IPS-11a (cell line): ENCODE measurements around the gene KLHL11.
"Not testable (repeated sequence)": the region's sequence is repeated elsewhere in the genome, so short reads cannot be mapped to it uniquely, and the experiment has no call there.

ENCODE experiments used
- H3K4me3 ChIP-seq: one replicate; pipeline ENCODE4 v1.5.1; 2013; ENCODE audit warnings: low read depth, low read length, control low read depth

The KLHL11 gene

GRCh38 chr17:41837761-41838538 lies 27.3 kb downstream of the KLHL11 start, which contains the start of gene KLHL10:
KLHL10 (plus strand) TSS chr17:41837825; CDS start chr17:41837933, 108 bp downstream.
- no peak within 1 kb of the TSS for H3K4me3 ChIP-seq

GRCh38 chr17:41836550-41837196 lies 28.6 kb downstream of the KLHL11 start:
- H3K4me3 ChIP-seq = no peak overlapping the region

- peak within 1 kb of the TSS; percentile 56 for H3K4me3 ChIP-seq
These were observed 29.2 kb downstream of the KLHL11 start, which contains the start of gene NT5C3B for GRCh38 chr17:41835800-41836549. NT5C3B (minus strand) TSS chr17:41836232; CDS start chr17:41836193, 39 bp downstream.

GRCh38 chr17:41835214-41835799 lies 29.9 kb downstream of the KLHL11 start:
- H3K4me3 ChIP-seq = peak overlapping the region; percentile 56

GRCh38 chr17:41829961-41830360 lies 35.3 kb downstream of the KLHL11 start:
- not testable (repeated sequence) for H3K4me3 ChIP-seq

GRCh38 chr17:41825175-41825845 lies 39.9 kb downstream of the KLHL11 start:
- no peak overlapping the region for H3K4me3 ChIP-seq

- no peak overlapping the region for H3K4me3 ChIP-seq
These were observed 41.1 kb downstream of the KLHL11 start for GRCh38 chr17:41824086-41824485.

- no peak overlapping the region for H3K4me3 ChIP-seq
These were observed 41.6 kb downstream of the KLHL11 start for GRCh38 chr17:41823580-41823979.

GRCh38 chr17:41823141-41823524 lies 42.1 kb downstream of the KLHL11 start:
- H3K4me3 ChIP-seq = no peak overlapping the region

- no peak overlapping the region for H3K4me3 ChIP-seq
These were observed 42.7 kb downstream of the KLHL11 start for GRCh38 chr17:41822216-41823140.

- no peak overlapping the region for H3K4me3 ChIP-seq
These were observed 43.4 kb downstream of the KLHL11 start for GRCh38 chr17:41821776-41822175.

- no peak overlapping the region for H3K4me3 ChIP-seq
These were observed 47.2 kb downstream of the KLHL11 start for GRCh38 chr17:41818024-41818423.

- no peak overlapping the region for H3K4me3 ChIP-seq
These were observed 48.4 kb downstream of the KLHL11 start for GRCh38 chr17:41816637-41817320.

GRCh38 chr17:41814195-41814594 lies 51.0 kb downstream of the KLHL11 start:
- no peak overlapping the region for H3K4me3 ChIP-seq

GRCh38 chr17:41813699-41814124 lies 51.5 kb downstream of the KLHL11 start:
- peak overlapping the region; percentile 71 for H3K4me3 ChIP-seq

GRCh38 chr17:41813152-41813680 lies 52.0 kb downstream of the KLHL11 start:
- H3K4me3 ChIP-seq = peak overlapping the region; percentile 71

- peak within 1 kb of the TSS; percentile 71 for H3K4me3 ChIP-seq
These were observed 52.7 kb downstream of the KLHL11 start, which contains the start of gene FKBP10 for GRCh38 chr17:41812381-41813151. FKBP10 (plus strand) TSS chr17:41813004; CDS start chr17:41813035, 31 bp downstream.
